SK-N-MC (cell line): Measurements from ENCODE around the gene CLK3.

Experiments
- EZH2 ChIP-seq: fragments of 200-600 bp; sonication (generic); IDR thresholded peaks from one replicate; pipeline ENCODE4 v1.6.1; 2017; ENCODE audit warnings: antibody characterized with exemption
- POLR2AphosphoS5 ChIP-seq: IDR thresholded peaks from 2 replicates; pipeline ENCODE4 v1.6.1; 2012; ENCODE audit warnings: mild to moderate bottlenecking, low read depth, low read length, borderline replicate concordance

GRCh38 chr15:74599156-74599555 lies 16.5 kb upstream of the CLK3 start:
- TF ChIP-seq POLR2AphosphoS5 = no peak
- TF ChIP-seq EZH2 = no peak
